Peyer's patch (tissue), 4 donors: ENCODE results near the gene USH2A. TPM values are rescaled to one million over a fixed set of nuclear protein-coding genes. Genes with fewer than 3 reads are reported as not detected.

Source experiments
- DNase-seq, 3 donors: peaks; one replicate each; pipeline ENCODE4 v3.0.0-alpha.2; 2017 to 2019
- H3K27ac ChIP-seq, 4 donors: fragments of 200-600 bp; sonication (generic); one replicate each; pipeline ENCODE4 v1.5.1; 2016 to 2019
- H3K27me3 ChIP-seq, 2 donors: fragments of 200-600 bp; sonication (generic); one replicate each; pipeline ENCODE4 v1.5.1; 2019
- H3K36me3 ChIP-seq, 3 donors: fragments of 200-600 bp; sonication (generic); one replicate each; pipeline ENCODE4 v1.5.1; 2016 to 2019
- H3K4me1 ChIP-seq, 4 donors: fragments of 200-600 bp; sonication (generic); one replicate each; pipeline ENCODE4 v1.5.1; 2016 to 2019
- H3K4me3 ChIP-seq, 4 donors: fragments of 200-600 bp; sonication (generic); 1 replicate in 3 of 4; 2 replicates in 1 of 4; pipeline ENCODE4 v1.5.1; 2016 to 2019; ENCODE audit warnings: mild to moderate bottlenecking in 1 of 4
- H3K9me3 ChIP-seq, 4 donors: fragments of 200-600 bp; sonication (generic); one replicate each; pipeline ENCODE4 v1.5.1; 2016 to 2019; ENCODE audit warnings: mild to moderate bottlenecking in 1 of 4
- CTCF ChIP-seq, 6 experiments: fragments of 450-650 bp in 4 of 6; fragments of 200-600 bp in 2 of 6; sonication (generic) in 1 of 6; IDR thresholded peaks; one replicate each; pipeline ENCODE4 v1.5.1; 2017 to 2019; ENCODE audit warnings: antibody characterized with exemption in 6 of 6, mild to moderate bottlenecking in 3 of 6, moderate library complexity in 1 of 6
- POLR2A ChIP-seq, 2 donors: fragments of 450-650 bp; IDR thresholded peaks; one replicate each; pipeline ENCODE4 v1.5.1; 2017; ENCODE audit warnings: antibody characterized with exemption in 2 of 2, mild to moderate bottlenecking in 2 of 2, moderate library complexity in 2 of 2
- total RNA-seq, 4 donors: library from RNA; depleted of rRNA; stranded (reverse); fragments of >200 nt; gene quantifications; one replicate each; pipeline ENCODE4 v1.1.0, GENCODE V29; 2016

USH2A gene
- total RNA-seq, 4 donors from 2014 or later: not detected

GRCh38 chr1:215911406-215911968 is 511.8 kb downstream of the USH2A start:
- Histone ChIP-seq H3K4me1 (no peaks in the 10 kb centered on the region), H3K27me3 (no peaks in the 10 kb centered on the region), H3K4me3 (no peak overlapping the region), H3K9me3 (no peaks in the 10 kb centered on the region), H3K36me3 (no peaks in the 10 kb centered on the region), H3K27ac (no peak overlapping the region)
- no peak for TF ChIP-seq CTCF (IDR thresholded peaks at IDR 0.05)
- TF ChIP-seq POLR2A (IDR thresholded peaks at IDR 0.05): no peak
- DNase-seq: no peak

GRCh38 chr1:215905493-215906115 is 517.6 kb downstream of the USH2A start:
- no peak for DNase-seq
- H3K27me3 ChIP-seq: no peaks in the 10 kb centered on the region
- H3K4me1 ChIP-seq: no peaks in the 10 kb centered on the region
- no peaks in the 10 kb centered on the region for H3K36me3 ChIP-seq
- no peak overlapping the region for H3K4me3 ChIP-seq
- no peak overlapping the region for H3K27ac ChIP-seq
- TF ChIP-seq CTCF (IDR thresholded peaks at IDR 0.05): no peak
- TF ChIP-seq POLR2A (IDR thresholded peaks at IDR 0.05): no peak
- H3K9me3 ChIP-seq: no peaks in the 10 kb centered on the region

- no peaks in the 10 kb centered on the region for H3K4me1 ChIP-seq
- H3K27ac ChIP-seq: no peak overlapping the region
- TF ChIP-seq POLR2A (IDR thresholded peaks at IDR 0.05) (no peak), CTCF (IDR thresholded peaks at IDR 0.05) (no peak)
- H3K27me3 ChIP-seq: no peaks in the 10 kb centered on the region
- H3K9me3 ChIP-seq: no peaks in the 10 kb centered on the region
- no peak for DNase-seq
- no peaks in the 10 kb centered on the region for H3K36me3 ChIP-seq
- no peak overlapping the region for H3K4me3 ChIP-seq
Observed at GRCh38 chr1:215900684-215901083, 522.6 kb downstream of the USH2A start.

- no peaks in the 10 kb centered on the region for H3K4me1 ChIP-seq
- DNase-seq: no peak
- no peak overlapping the region for H3K4me3 ChIP-seq
- H3K27me3 ChIP-seq: no peaks in the 10 kb centered on the region
- no peak for TF ChIP-seq POLR2A (IDR thresholded peaks at IDR 0.05)
- TF ChIP-seq CTCF (IDR thresholded peaks at IDR 0.05): no peak
- no peak overlapping the region for H3K27ac ChIP-seq
- H3K36me3 ChIP-seq: no peaks in the 10 kb centered on the region
- no peaks in the 10 kb centered on the region for H3K9me3 ChIP-seq
Observed at GRCh38 chr1:215899901-215900300, 523.3 kb downstream of the USH2A start.

GRCh38 chr1:215895893-215896292 is 527.4 kb downstream of the USH2A start:
- no peaks in the 10 kb centered on the region for H3K36me3 ChIP-seq
- no peaks in the 10 kb centered on the region for H3K9me3 ChIP-seq
- no peak for DNase-seq
- TF ChIP-seq POLR2A (IDR thresholded peaks at IDR 0.05): no peak
- TF ChIP-seq CTCF (IDR thresholded peaks at IDR 0.05): no peak
- H3K27ac ChIP-seq: no peak overlapping the region
- no peaks in the 10 kb centered on the region for H3K27me3 ChIP-seq
- no peaks in the 10 kb centered on the region for H3K4me1 ChIP-seq
- H3K4me3 ChIP-seq: no peak overlapping the region
